ENCODE data around the gene KIAA1614. TPM values are rescaled to one million over a fixed set of nuclear protein-coding genes. Genes with fewer than 3 reads are reported as not detected.

KIAA1614 gene
- total and polyA plus RNA-seq, 3 donors from 2014 or later, result 3.7 to 4.0 (median 3.7) TPM

- Histone ChIP-seq H3K9me3 (no peaks in the 10 kb centered on the region), H3K4me3 (no peak overlapping the region), H3K4me1 (peaks cover 10% of the 10 kb centered on the region), H3K27me3 (no peaks in the 10 kb centered on the region), H3K27ac (no peak overlapping the region), H3K36me3 (ENCODE audit: low read depth, missing control alignments) (no peaks in the 10 kb centered on the region)
- intact Hi-C loops (cut with DNase I; ENCODE audit: low total_unique reads), result no loop called here
- 51 to 75% methylated on average over 4 of the region's 4 CpGs for WGBS, 2 donors
- DNase-seq, result no peak
- TF ChIP-seq POLR2A (IDR thresholded peaks at IDR 0.05) (no peak), CTCF (IDR thresholded peaks at IDR 0.05) (no peak)
Observed at GRCh38 chr1:180961622-180962021, 48.9 kb downstream of the KIAA1614 start.

- TF ChIP-seq POLR2A (IDR thresholded peaks at IDR 0.05), result no peak
- TF ChIP-seq CTCF (IDR thresholded peaks at IDR 0.05), result no peak
- Histone ChIP-seq H3K9me3 (no peaks in the 10 kb centered on the region), H3K4me3 (no peak overlapping the region), H3K36me3 (ENCODE audit: low read depth, missing control alignments) (no peaks in the 10 kb centered on the region), H3K27ac (no peak overlapping the region), H3K27me3 (no peaks in the 10 kb centered on the region), H3K4me1 (peaks cover 10% of the 10 kb centered on the region)
- WGBS, 2 donors, result 40 to 63% methylated on average over 4 of the region's 4 CpGs
- intact Hi-C loops (cut with DNase I; ENCODE audit: low total_unique reads), result no loop called here
- no peak for DNase-seq
Observed at GRCh38 chr1:180962178-180962577, 49.5 kb downstream of the KIAA1614 start.

- H3K27ac ChIP-seq, result no peak overlapping the region
- peaks cover 10% of the 10 kb centered on the region for H3K4me1 ChIP-seq
- H3K27me3 ChIP-seq, result no peaks in the 10 kb centered on the region
- no peak for DNase-seq
- intact Hi-C loops (cut with DNase I; ENCODE audit: low total_unique reads), result no loop called here
- no peaks in the 10 kb centered on the region for H3K9me3 ChIP-seq
- no peak overlapping the region for H3K4me3 ChIP-seq
- TF ChIP-seq POLR2A (IDR thresholded peaks at IDR 0.05) (no peak), CTCF (IDR thresholded peaks at IDR 0.05) (no peak)
- 93 to 96% methylated on average over 10 of the region's 10 CpGs for WGBS, 2 donors
- no peaks in the 10 kb centered on the region for H3K36me3 ChIP-seq (ENCODE audit: low read depth, missing control alignments)
Observed at GRCh38 chr1:180964056-180964455, 51.4 kb downstream of the KIAA1614 start.

GRCh38 chr1:180964595-180964994 is 51.9 kb downstream of the KIAA1614 start:
- intact Hi-C loops (cut with DNase I; ENCODE audit: low total_unique reads), result no loop called here
- no peak for TF ChIP-seq CTCF (IDR thresholded peaks at IDR 0.05)
- TF ChIP-seq POLR2A (IDR thresholded peaks at IDR 0.05), result no peak
- no peaks in the 10 kb centered on the region for H3K27me3 ChIP-seq
- H3K4me1 ChIP-seq, result peaks cover 10% of the 10 kb centered on the region
- H3K9me3 ChIP-seq, result no peaks in the 10 kb centered on the region
- 92 to 94% methylated on average over 1 to 6 of the region's 6 CpGs for WGBS, 2 donors
- no peak overlapping the region for H3K4me3 ChIP-seq
- H3K36me3 ChIP-seq (ENCODE audit: low read depth, missing control alignments), result no peaks in the 10 kb centered on the region
- DNase-seq, result no peak
- H3K27ac ChIP-seq, result no peak overlapping the region

- H3K4me1 ChIP-seq, result peaks cover 10% of the 10 kb centered on the region
- H3K27me3 ChIP-seq, result no peaks in the 10 kb centered on the region
- TF ChIP-seq CTCF (IDR thresholded peaks at IDR 0.05), result no peak
- 86 to 96% methylated on average over 4 of the region's 4 CpGs for WGBS, 2 donors
- intact Hi-C loops (cut with DNase I; ENCODE audit: low total_unique reads), result no loop called here
- no peaks in the 10 kb centered on the region for H3K9me3 ChIP-seq
- no peak for DNase-seq
- no peak overlapping the region for H3K4me3 ChIP-seq
- no peaks in the 10 kb centered on the region for H3K36me3 ChIP-seq (ENCODE audit: low read depth, missing control alignments)
- H3K27ac ChIP-seq, result no peak overlapping the region
Observed at GRCh38 chr1:180966312-180966711, 53.6 kb downstream of the KIAA1614 start.
